Right lobe of liver (tissue), 4 donors: Measurements from ENCODE around the gene DNAJC12.

Experiments
- POLR2A ChIP-seq: fragments of 450-650 bp; IDR thresholded peaks from one replicate; pipeline ENCODE4 v1.6.1; 2017; ENCODE audit warnings: antibody characterized with exemption, mild to moderate bottlenecking
- TF ChIP-seq, protein P1 (sequence below), 4 donors: fragments of 200-600 bp in 3 of 4; fragments of 450-650 bp in 1 of 4; IDR thresholded peaks; one replicate each; pipeline versions ENCODE4 v1.5.1 to v1.8.0; 2016 to 2022; ENCODE audit warnings: antibody characterized with exemption in 4 of 4, mild to moderate bottlenecking in 2 of 4
- donor health status: DM: no; HTN: no; CAD: no.
- donor health status: DM: no; HTN: no; CAD: no.
- donor health status: DM: no; HTN: yes; CAD: no.

- TF ChIP-seq, protein P1, sequence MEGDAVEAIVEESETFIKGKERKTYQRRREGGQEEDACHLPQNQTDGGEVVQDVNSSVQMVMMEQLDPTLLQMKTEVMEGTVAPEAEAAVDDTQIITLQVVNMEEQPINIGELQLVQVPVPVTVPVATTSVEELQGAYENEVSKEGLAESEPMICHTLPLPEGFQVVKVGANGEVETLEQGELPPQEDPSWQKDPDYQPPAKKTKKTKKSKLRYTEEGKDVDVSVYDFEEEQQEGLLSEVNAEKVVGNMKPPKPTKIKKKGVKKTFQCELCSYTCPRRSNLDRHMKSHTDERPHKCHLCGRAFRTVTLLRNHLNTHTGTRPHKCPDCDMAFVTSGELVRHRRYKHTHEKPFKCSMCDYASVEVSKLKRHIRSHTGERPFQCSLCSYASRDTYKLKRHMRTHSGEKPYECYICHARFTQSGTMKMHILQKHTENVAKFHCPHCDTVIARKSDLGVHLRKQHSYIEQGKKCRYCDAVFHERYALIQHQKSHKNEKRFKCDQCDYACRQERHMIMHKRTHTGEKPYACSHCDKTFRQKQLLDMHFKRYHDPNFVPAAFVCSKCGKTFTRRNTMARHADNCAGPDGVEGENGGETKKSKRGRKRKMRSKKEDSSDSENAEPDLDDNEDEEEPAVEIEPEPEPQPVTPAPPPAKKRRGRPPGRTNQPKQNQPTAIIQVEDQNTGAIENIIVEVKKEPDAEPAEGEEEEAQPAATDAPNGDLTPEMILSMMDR (IDR thresholded peaks at IDR 0.05) = no peak
- TF ChIP-seq POLR2A = no peak
Measured at GRCh38 chr10:67869996-67870395, 32.0 kb upstream of the DNAJC12 start.
